ENCODE measurements around the gene MC1R.
"Not testable (repeated sequence)": the region's sequence is repeated elsewhere in the genome, so short reads cannot be mapped to it uniquely, and the experiment has no call there.

Gene MC1R

DNA sequence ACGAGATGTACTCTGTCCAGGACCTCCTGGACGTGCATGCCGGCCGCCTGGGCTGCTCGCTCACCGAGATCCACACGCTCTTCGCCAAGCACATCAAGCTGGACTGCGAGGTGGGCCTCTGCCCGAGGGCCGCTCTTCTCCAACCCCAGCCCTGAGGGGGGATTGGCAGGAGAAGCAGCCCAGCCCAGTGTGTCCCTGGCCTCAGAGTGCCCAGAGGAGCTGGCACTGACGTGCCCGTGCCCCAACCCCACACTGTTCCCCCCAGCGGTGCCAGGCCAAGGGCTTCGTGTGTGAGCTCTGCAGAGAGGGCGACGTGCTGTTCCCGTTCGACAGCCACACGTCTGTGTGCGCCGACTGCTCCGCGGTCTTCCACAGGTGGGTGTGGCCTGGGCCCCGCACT lies 45.5 kb downstream of the MC1R start:
- DNase-seq = no peak

GRCh38 chr16:89965447-89966225 lies 47.0 kb downstream of the MC1R start:
- no peak for DNase-seq

DNA sequence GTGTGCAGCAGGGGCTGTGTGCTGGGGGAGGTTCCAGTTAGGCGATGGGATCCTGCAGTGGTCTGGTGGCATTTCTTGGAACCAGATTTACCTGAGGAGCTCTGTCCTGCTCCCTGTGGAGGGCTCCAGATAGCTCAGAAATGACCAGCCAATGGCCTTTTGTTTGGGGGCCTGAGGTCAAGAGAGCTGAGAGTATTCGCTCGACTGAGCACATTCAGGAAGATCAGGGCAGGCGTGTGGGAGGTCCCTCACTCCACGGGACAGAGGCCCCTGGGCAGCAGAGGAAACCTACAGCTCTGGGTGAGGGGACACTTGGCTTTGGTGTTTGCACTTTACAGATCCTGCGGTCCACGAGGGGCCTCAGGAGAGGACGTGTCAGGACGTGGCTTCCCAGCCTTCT lies 48.1 kb downstream of the MC1R start:
- no peak for DNase-seq

DNA sequence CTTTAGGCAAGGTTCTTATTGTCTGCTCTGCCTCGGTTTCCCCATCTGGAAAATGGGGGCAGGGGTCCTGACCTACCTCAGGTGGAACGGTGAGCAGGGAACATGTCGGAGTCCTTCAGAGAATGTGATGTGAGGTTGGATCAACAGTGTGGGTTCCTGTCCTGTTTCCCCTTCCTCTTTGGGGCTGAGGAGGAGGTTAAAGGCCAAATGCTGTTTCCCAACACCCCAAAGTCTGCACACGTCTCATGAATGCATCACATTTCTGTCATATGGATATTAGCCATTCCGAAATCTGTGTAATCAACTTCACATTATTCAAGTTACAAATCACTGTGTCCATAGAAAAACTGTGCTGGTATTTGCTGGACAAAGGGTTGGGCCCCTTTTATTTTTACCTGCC lies 48.8 kb downstream of the MC1R start:
- not testable (repeated sequence) for DNase-seq

DNA sequence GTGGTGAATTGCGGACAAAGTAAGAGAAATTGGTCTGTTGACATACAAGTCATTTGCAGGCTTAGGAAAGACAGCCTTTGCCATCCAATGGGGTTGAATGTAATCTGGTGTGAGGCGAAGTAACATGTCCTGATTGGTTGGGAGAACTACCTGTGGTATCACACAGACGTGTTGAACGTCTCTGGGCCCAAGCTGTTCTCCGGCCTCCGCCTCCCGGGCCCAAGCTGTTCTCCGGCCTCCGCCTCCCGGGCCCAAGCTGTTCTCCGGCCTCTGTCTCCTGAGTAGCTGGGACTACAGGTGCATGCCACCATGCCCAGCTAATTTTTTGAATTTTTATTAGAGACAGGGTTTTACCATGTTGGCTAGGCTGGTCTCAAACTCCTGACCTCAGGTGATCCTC lies 49.4 kb downstream of the MC1R start:
- not testable (repeated sequence) for DNase-seq

- DNase-seq = no peak
Observed at GRCh38 chr16:89969741-89970410, 51.2 kb downstream of the MC1R start.

Measured in stimulated activated CD4-positive, alpha-beta T cell treated with anti-CD3 and anti-CD28 coated beads, Interleukin-1b, Interleukin-23, amount 100 ng/mL, for 48 hours (primary cell).